SK-N-SH (cell line): Measurements from ENCODE around the gene DCAF10.

Experiments used
- CHD2 ChIP-seq: fragments of 150-350 bp; IDR thresholded peaks from 2 replicates; pipeline ENCODE4 v1.6.1; 2018; ENCODE audit warnings: low read length; ENCODE audit not compliant: partially characterized antibody
- CTCF ChIP-seq: fragments of 200-600 bp; sonication (generic); IDR thresholded peaks from 2 replicates; pipeline ENCODE4 v1.6.1; 2017; ENCODE audit warnings: antibody characterized with exemption, mild to moderate bottlenecking, moderate library complexity
- ELF1 ChIP-seq: IDR thresholded peaks from 2 replicates; pipeline ENCODE4 v1.4.0; 2012
- EP300 ChIP-seq, 2 experiments: IDR thresholded peaks; 2 replicates each; pipeline versions ENCODE4 v1.4.0 to v1.6.1; 2012; ENCODE audit warnings: borderline replicate concordance in 1 of 2, low read depth in 1 of 2, low read length in 1 of 2
- FOXM1 ChIP-seq: IDR thresholded peaks from 2 replicates; pipeline ENCODE4 v1.4.0; 2012; ENCODE audit warnings: low read depth, mild to moderate bottlenecking
- GATA2 ChIP-seq: sonication (generic); formaldehyde crosslinking; IDR thresholded peaks from 2 replicates; pipeline ENCODE4 v1.5.0; 2020; ENCODE audit warnings: mild to moderate bottlenecking, missing genetic modification reagents
- MAX ChIP-seq: IDR thresholded peaks from 2 replicates; pipeline ENCODE4 v1.4.0; 2012; ENCODE audit warnings: low read depth
- RAD21 ChIP-seq: IDR thresholded peaks from 2 replicates; pipeline ENCODE4 v1.6.1; 2012; ENCODE audit warnings: mild to moderate bottlenecking, low read length
- RXRA ChIP-seq: IDR thresholded peaks from 2 replicates; pipeline ENCODE4 v1.4.0; 2012; ENCODE audit warnings: low read depth, mild to moderate bottlenecking, borderline replicate concordance
- SMC3 ChIP-seq: IDR thresholded peaks from 2 replicates; pipeline ENCODE4 v1.6.1; 2012; ENCODE audit warnings: low read depth, low read length, improper control_type of control experiment
- TEAD4 ChIP-seq: IDR thresholded peaks from 2 replicates; pipeline ENCODE4 v1.4.0; 2012; ENCODE audit warnings: mild to moderate bottlenecking, borderline replicate concordance; ENCODE audit not compliant: insufficient read depth
- YY1 ChIP-seq: IDR thresholded peaks from 2 replicates; pipeline ENCODE4 v1.4.0; 2012; ENCODE audit warnings: low read depth, mild to moderate bottlenecking
- TF ChIP-seq, protein P1 (sequence below): fragments of 150-350 bp; IDR thresholded peaks from 2 replicates; pipeline ENCODE4 v1.6.1; 2017; ENCODE audit warnings: antibody characterized with exemption, low read length, low read depth, borderline replicate concordance
- TF ChIP-seq, protein P2 (sequence below): IDR thresholded peaks from 2 replicates; pipeline ENCODE4 v1.6.1; 2012; ENCODE audit warnings: mild to moderate bottlenecking, low read depth, low read length, moderate library complexity

DNA sequence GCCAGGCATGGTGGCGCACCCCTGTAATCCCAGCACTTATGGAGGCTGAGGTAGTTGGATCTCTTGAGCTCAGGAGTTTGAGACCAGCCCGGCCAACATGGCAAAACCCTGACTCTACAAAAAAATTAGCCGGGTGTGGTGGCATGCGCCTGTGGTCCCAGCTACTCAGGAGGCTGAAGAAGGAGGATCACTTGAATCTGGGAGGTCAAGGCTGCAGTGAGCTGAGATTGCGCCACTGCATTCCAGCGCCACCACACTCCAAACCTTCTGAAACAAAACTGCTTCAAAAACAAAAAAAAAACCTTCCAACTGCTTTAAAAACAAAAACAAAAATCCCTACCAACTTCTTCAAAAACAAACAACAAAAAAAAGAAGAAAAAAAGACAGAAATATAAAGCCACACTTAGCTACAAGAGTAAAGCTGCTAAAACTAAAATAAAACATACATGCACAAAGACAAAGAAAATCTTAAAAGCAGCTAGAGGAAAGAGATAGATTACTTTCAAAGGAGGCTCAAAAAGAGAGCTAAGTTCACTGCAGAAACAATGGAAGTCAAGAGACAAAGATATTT, 11.4 kb downstream of the DCAF10 start:
- TF ChIP-seq GATA2 (CRISPR knock-in tag): no peak
- TF ChIP-seq SMC3: no peak
- TF ChIP-seq RAD21: no peak
- no peak for TF ChIP-seq FOXM1
- TF ChIP-seq, protein P1, sequence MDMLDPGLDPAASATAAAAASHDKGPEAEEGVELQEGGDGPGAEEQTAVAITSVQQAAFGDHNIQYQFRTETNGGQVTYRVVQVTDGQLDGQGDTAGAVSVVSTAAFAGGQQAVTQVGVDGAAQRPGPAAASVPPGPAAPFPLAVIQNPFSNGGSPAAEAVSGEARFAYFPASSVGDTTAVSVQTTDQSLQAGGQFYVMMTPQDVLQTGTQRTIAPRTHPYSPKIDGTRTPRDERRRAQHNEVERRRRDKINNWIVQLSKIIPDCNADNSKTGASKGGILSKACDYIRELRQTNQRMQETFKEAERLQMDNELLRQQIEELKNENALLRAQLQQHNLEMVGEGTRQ: no peak
- TF ChIP-seq, protein P2, sequence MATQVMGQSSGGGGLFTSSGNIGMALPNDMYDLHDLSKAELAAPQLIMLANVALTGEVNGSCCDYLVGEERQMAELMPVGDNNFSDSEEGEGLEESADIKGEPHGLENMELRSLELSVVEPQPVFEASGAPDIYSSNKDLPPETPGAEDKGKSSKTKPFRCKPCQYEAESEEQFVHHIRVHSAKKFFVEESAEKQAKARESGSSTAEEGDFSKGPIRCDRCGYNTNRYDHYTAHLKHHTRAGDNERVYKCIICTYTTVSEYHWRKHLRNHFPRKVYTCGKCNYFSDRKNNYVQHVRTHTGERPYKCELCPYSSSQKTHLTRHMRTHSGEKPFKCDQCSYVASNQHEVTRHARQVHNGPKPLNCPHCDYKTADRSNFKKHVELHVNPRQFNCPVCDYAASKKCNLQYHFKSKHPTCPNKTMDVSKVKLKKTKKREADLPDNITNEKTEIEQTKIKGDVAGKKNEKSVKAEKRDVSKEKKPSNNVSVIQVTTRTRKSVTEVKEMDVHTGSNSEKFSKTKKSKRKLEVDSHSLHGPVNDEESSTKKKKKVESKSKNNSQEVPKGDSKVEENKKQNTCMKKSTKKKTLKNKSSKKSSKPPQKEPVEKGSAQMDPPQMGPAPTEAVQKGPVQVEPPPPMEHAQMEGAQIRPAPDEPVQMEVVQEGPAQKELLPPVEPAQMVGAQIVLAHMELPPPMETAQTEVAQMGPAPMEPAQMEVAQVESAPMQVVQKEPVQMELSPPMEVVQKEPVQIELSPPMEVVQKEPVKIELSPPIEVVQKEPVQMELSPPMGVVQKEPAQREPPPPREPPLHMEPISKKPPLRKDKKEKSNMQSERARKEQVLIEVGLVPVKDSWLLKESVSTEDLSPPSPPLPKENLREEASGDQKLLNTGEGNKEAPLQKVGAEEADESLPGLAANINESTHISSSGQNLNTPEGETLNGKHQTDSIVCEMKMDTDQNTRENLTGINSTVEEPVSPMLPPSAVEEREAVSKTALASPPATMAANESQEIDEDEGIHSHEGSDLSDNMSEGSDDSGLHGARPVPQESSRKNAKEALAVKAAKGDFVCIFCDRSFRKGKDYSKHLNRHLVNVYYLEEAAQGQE: no peak
- no peak for TF ChIP-seq YY1
- TF ChIP-seq CTCF: no peak
- no peak for TF ChIP-seq MAX
- TF ChIP-seq TEAD4: no peak
- TF ChIP-seq CHD2: no peak
- no peak for TF ChIP-seq RXRA
- no peak for TF ChIP-seq ELF1
- TF ChIP-seq EP300 (IDR thresholded peaks at IDR 0.05; ENCODE audit: borderline replicate concordance in 1 of 2, low read depth in 1 of 2, low read length in 1 of 2): no peak
